Stimulated activated memory B cell treated with anti-CD40 and anti-IgM and Interleukin-4, amounts not matched to agents 10 μg/mL and 1 μg/mL and 100 μg/mL, for 72 hours (primary cell): ENCODE data around the gene MSMP.

Experiments
- ATAC-seq: fragments of 150-1000 bp; cut with Tn5 transposase; 2 replicates; pipeline ENCODE4 v1.10.0; 2021
- H3K27ac Mint-ChIP-seq: one replicate; pipeline ENCODE4 v1.8.0; 2022; ENCODE audit warnings: mild to moderate bottlenecking, mixed read lengths
- H3K27me3 Mint-ChIP-seq: one replicate; pipeline ENCODE4 v1.8.0; 2022; ENCODE audit warnings: mixed read lengths
- H3K36me3 Mint-ChIP-seq: one replicate; pipeline ENCODE4 v1.8.0; 2022; ENCODE audit warnings: mixed read lengths
- H3K4me1 Mint-ChIP-seq: one replicate; pipeline ENCODE4 v1.8.0; 2022; ENCODE audit warnings: mixed read lengths
- H3K4me3 Mint-ChIP-seq: one replicate; pipeline ENCODE4 v1.8.0; 2022; ENCODE audit warnings: mild to moderate bottlenecking, moderate library complexity, mixed read lengths
- H3K9me3 Mint-ChIP-seq: one replicate; pipeline ENCODE4 v1.8.0; 2022; ENCODE audit warnings: mixed read lengths

The MSMP gene

GRCh38 chr9:35710818-35711500, 43.1 kb downstream of the MSMP start:
- no peak for ATAC-seq
- Mint-ChIP-seq H3K4me3 (no peak overlapping the region), H3K27ac (peak overlapping the region; percentile 29), H3K27me3 (no peaks in the 10 kb centered on the region), H3K36me3 (peaks cover 85% of the 10 kb centered on the region), H3K9me3 (no peaks in the 10 kb centered on the region), H3K4me1 (peaks cover 6% of the 10 kb centered on the region)

GRCh38 chr9:35708146-35708545, 45.9 kb downstream of the MSMP start:
- Mint-ChIP-seq H3K27ac (peak overlapping the region; percentile 19), H3K36me3 (peaks cover 70% of the 10 kb centered on the region), H3K4me1 (peaks cover 6% of the 10 kb centered on the region), H3K4me3 (no peak overlapping the region), H3K9me3 (no peaks in the 10 kb centered on the region), H3K27me3 (no peaks in the 10 kb centered on the region)
- no peak for ATAC-seq

GRCh38 chr9:35706951-35707350, 47.1 kb downstream of the MSMP start:
- Mint-ChIP-seq H3K4me1 (peaks cover 6% of the 10 kb centered on the region), H3K27me3 (no peaks in the 10 kb centered on the region), H3K9me3 (no peaks in the 10 kb centered on the region), H3K4me3 (no peak overlapping the region), H3K27ac (peak overlapping the region; percentile 19), H3K36me3 (peaks cover 61% of the 10 kb centered on the region)
- ATAC-seq: no peak

GRCh38 chr9:35705836-35706430, 48.1 kb downstream of the MSMP start:
- H3K36me3 Mint-ChIP-seq: peaks cover 51% of the 10 kb centered on the region
- H3K27ac Mint-ChIP-seq: no peak overlapping the region
- no peaks in the 10 kb centered on the region for H3K9me3 Mint-ChIP-seq
- no peak for ATAC-seq
- H3K4me1 Mint-ChIP-seq: no peaks in the 10 kb centered on the region
- H3K27me3 Mint-ChIP-seq: no peaks in the 10 kb centered on the region
- H3K4me3 Mint-ChIP-seq: no peak overlapping the region

- Mint-ChIP-seq H3K4me3 (no peak overlapping the region), H3K4me1 (no peaks in the 10 kb centered on the region), H3K27me3 (no peaks in the 10 kb centered on the region), H3K36me3 (peaks cover 45% of the 10 kb centered on the region), H3K9me3 (no peaks in the 10 kb centered on the region), H3K27ac (no peak overlapping the region)
- ATAC-seq: no peak
Measured at GRCh38 chr9:35705372-35705771, 48.7 kb downstream of the MSMP start.

GRCh38 chr9:35703906-35704672, 50.0 kb downstream of the MSMP start:
- Mint-ChIP-seq H3K36me3 (peaks cover 40% of the 10 kb centered on the region), H3K4me3 (no peak overlapping the region), H3K27ac (peak overlapping the region; percentile 18), H3K27me3 (no peaks in the 10 kb centered on the region), H3K4me1 (no peaks in the 10 kb centered on the region), H3K9me3 (no peaks in the 10 kb centered on the region)
- no peak for ATAC-seq
